ENCODE results near the gene CRYGD.
"Not testable (repeated sequence)": the region's sequence is repeated elsewhere in the genome, so short reads cannot be mapped to it uniquely, and the experiment has no call there.

The CRYGD gene

DNA sequence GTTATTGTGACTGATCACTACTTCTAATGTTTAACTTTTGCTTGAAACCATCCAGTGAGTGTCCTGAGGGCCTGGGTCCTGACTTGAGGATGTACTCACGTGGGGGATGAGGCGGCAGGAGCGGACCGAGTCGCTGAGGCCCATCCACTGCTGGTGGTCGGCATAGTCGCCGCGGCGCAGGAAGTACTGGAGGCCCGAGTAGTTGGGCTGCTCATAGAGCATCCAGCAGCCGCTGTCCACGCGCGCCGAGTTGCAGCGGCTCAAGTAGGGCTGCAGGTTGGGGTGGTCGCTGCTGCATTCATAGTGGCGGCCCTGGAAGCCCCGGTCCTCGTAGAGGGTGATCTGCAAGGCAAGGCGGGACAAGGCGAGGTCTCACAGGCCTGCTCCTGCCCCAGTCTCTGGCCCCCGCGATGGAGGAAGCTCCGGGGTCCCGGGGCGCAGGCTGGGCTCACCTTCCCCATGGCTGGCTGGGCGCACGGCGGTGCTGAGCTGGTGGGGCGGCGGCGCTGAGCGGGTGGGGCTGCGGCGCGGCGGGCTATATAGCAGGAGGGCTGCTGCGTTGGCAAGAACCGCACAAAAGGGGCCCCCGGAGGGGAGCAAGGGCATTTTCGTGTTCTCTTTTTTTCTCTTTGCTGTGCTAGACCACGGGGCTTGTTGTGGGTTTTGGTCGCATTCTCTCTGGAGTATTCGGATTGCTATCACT is at the start of gene CRYGD:
Gene CRYGD, minus strand, starts transcription at position 512 of the 703 bp plus-strand sequence. Its CDS starts 51 bp downstream, at position 461.
- not testable (repeated sequence) for H3K4me1 ChIP-seq (ENCODE audit: insufficient read depth, insufficient read length); H3K27me3 ChIP-seq (ENCODE audit: insufficient read depth, insufficient read length); H3K36me3 ChIP-seq (ENCODE audit: insufficient read depth, insufficient read length, low read length); H3K9ac ChIP-seq (ENCODE audit: insufficient read length, low read depth); DNase-seq (ENCODE audit: low read depth, low spot score); H3K4me3 ChIP-seq (ENCODE audit: insufficient read length, low read depth); H3K9me3 ChIP-seq (ENCODE audit: insufficient read depth, low read length)

DNA sequence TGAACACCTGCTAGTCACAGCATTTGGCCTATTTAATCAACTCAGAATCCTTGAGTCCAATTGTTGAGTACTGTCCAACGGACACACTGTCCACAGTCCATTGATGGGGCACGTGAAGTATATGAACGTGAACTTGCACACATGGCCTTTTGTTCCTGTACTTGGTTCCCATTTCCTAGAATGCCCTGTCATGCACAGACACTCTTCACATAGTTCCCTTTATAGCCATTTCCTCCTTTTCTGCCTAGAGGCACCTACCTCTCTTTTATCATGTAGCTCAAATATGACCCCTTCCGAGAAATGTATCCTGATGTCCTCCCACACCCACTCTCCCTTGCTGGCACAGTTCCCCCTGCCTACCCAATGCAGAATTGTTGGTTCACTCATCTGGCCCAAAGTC is 47.8 kb upstream of the CRYGD start:
- DNase-seq (ENCODE audit: low read depth, low spot score): no peak
- no peaks in the 10 kb centered on the region for H3K36me3 ChIP-seq (ENCODE audit: insufficient read depth, insufficient read length, low read length)
- TF ChIP-seq ZNF274 (IDR thresholded peaks at IDR 0.05; ENCODE audit: low read depth, low read length) (no peak), SUZ12 (IDR thresholded peaks at IDR 0.05; ENCODE audit: extremely low read depth, insufficient read depth, insufficient read length) (no peak), YY1 (IDR thresholded peaks at IDR 0.05; ENCODE audit: insufficient read depth, insufficient read length) (no peak)
- H3K4me3 ChIP-seq (ENCODE audit: insufficient read length, low read depth): no peak overlapping the region
- no peaks in the 10 kb centered on the region for H3K9me3 ChIP-seq (ENCODE audit: insufficient read depth, low read length)
- no peak overlapping the region for H3K9ac ChIP-seq (ENCODE audit: insufficient read length, low read depth)
- H3K27me3 ChIP-seq (ENCODE audit: insufficient read depth, insufficient read length): no peaks in the 10 kb centered on the region
- H3K4me1 ChIP-seq (ENCODE audit: insufficient read depth, insufficient read length): no peaks in the 10 kb centered on the region

GRCh38 chr2:208164951-208165755 is 40.8 kb upstream of the CRYGD start:
- Histone ChIP-seq H3K4me1 (ENCODE audit: insufficient read depth, insufficient read length) (no peaks in the 10 kb centered on the region), H3K9ac (ENCODE audit: insufficient read length, low read depth) (no peak overlapping the region), H3K9me3 (ENCODE audit: insufficient read depth, low read length) (no peaks in the 10 kb centered on the region), H3K4me3 (ENCODE audit: insufficient read length, low read depth) (no peak overlapping the region), H3K27me3 (ENCODE audit: insufficient read depth, insufficient read length) (no peaks in the 10 kb centered on the region), H3K36me3 (ENCODE audit: insufficient read depth, insufficient read length, low read length) (no peaks in the 10 kb centered on the region)
- no peak for DNase-seq (ENCODE audit: low read depth, low spot score)
- TF ChIP-seq SUZ12 (IDR thresholded peaks at IDR 0.05; ENCODE audit: extremely low read depth, insufficient read depth, insufficient read length): no peak
- no peak for TF ChIP-seq ZNF274 (IDR thresholded peaks at IDR 0.05; ENCODE audit: low read depth, low read length)
- TF ChIP-seq YY1 (IDR thresholded peaks at IDR 0.05; ENCODE audit: insufficient read depth, insufficient read length): no peak

DNA sequence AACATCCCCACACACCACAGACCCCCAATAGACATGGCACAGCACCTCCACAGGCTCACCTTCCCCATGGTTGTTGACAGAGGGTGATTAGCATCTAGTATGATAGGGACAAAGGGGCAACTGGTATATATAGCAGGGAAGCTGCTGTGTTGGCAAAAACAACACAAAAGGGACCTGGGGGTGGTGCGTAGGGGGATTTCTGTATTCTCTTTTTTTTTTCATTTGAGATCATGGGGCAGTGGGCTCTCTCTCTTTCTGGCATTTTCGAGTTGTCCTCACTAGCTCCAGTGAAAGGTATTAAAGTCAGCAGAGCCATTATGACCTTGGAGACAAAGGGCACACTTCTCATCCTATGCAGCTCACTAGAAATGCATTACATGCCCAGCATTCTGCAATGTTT is 39.2 kb upstream of the CRYGD start, which contains the start of gene CRYGA:
Gene CRYGA, minus strand, starts transcription at position 101 of the 400 bp plus-strand sequence. Its CDS starts 33 bp downstream, at position 68.
- Histone ChIP-seq H3K4me3 (ENCODE audit: insufficient read length, low read depth) (no peak within 1 kb of the TSS), H3K9me3 (ENCODE audit: insufficient read depth, low read length) (no peaks in the 10 kb centered on the region), H3K4me1 (ENCODE audit: insufficient read depth, insufficient read length) (no peaks in the 10 kb centered on the region), H3K36me3 (ENCODE audit: insufficient read depth, insufficient read length, low read length) (no peaks in the 10 kb centered on the region), H3K27me3 (ENCODE audit: insufficient read depth, insufficient read length) (no peaks in the 10 kb centered on the region), H3K9ac (ENCODE audit: insufficient read length, low read depth) (no peak within 1 kb of the TSS)
- DNase-seq (ENCODE audit: low read depth, low spot score): no peak
- TF ChIP-seq SUZ12 (IDR thresholded peaks at IDR 0.05; ENCODE audit: extremely low read depth, insufficient read depth, insufficient read length) (no peak), YY1 (IDR thresholded peaks at IDR 0.05; ENCODE audit: insufficient read depth, insufficient read length) (no peak), ZNF274 (IDR thresholded peaks at IDR 0.05; ENCODE audit: low read depth, low read length) (no peak)

- Histone ChIP-seq H3K4me1 (ENCODE audit: insufficient read depth, insufficient read length) (no peaks in the 10 kb centered on the region), H3K27me3 (ENCODE audit: insufficient read depth, insufficient read length) (no peaks in the 10 kb centered on the region), H3K4me3 (ENCODE audit: insufficient read length, low read depth) (no peak overlapping the region), H3K36me3 (ENCODE audit: insufficient read depth, insufficient read length, low read length) (no peaks in the 10 kb centered on the region), H3K9ac (ENCODE audit: insufficient read length, low read depth) (no peak overlapping the region), H3K9me3 (ENCODE audit: insufficient read depth, low read length) (peaks cover 6% of the 10 kb centered on the region; the same call in 1 of the 2 replicates)
- TF ChIP-seq ZNF274 (IDR thresholded peaks at IDR 0.05; ENCODE audit: low read depth, low read length) (no peak), SUZ12 (IDR thresholded peaks at IDR 0.05; ENCODE audit: extremely low read depth, insufficient read depth, insufficient read length) (no peak), YY1 (IDR thresholded peaks at IDR 0.05; ENCODE audit: insufficient read depth, insufficient read length) (no peak)
- no peak for DNase-seq (ENCODE audit: low read depth, low spot score)
These were observed 32.1 kb upstream of the CRYGD start for GRCh38 chr2:208156439-208156838.

DNA sequence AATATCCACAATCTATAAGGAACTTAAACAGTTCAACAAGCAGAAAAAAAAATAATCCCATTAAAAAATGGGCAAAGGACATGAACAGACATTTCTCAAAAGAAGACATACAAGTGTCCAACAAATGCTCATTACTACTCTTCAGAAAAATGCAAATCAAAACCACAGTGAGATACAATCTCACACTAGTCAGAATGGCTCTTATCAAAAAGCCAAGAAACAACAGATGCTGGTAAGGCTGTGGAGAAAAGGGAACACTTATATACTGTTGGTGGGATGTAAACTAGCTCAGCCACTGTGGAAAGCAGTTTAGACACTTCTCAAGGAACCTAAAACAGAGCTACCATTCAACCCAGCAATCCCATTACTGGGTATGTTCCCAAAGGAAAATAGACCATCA is 28.8 kb upstream of the CRYGD start:
- Histone ChIP-seq H3K36me3 (ENCODE audit: insufficient read depth, insufficient read length, low read length) (no peaks in the 10 kb centered on the region), H3K9me3 (ENCODE audit: insufficient read depth, low read length) (peaks cover 6% of the 10 kb centered on the region; the same call in 1 of the 2 replicates), H3K4me3 (ENCODE audit: insufficient read length, low read depth) (no peak overlapping the region), H3K27me3 (ENCODE audit: insufficient read depth, insufficient read length) (no peaks in the 10 kb centered on the region), H3K4me1 (ENCODE audit: insufficient read depth, insufficient read length) (no peaks in the 10 kb centered on the region), H3K9ac (ENCODE audit: insufficient read length, low read depth) (no peak overlapping the region)
- no peak for TF ChIP-seq SUZ12 (IDR thresholded peaks at IDR 0.05; ENCODE audit: extremely low read depth, insufficient read depth, insufficient read length)
- TF ChIP-seq YY1 (IDR thresholded peaks at IDR 0.05; ENCODE audit: insufficient read depth, insufficient read length): no peak
- TF ChIP-seq ZNF274 (IDR thresholded peaks at IDR 0.05; ENCODE audit: low read depth, low read length): no peak
- DNase-seq (ENCODE audit: low read depth, low spot score): no peak

DNA sequence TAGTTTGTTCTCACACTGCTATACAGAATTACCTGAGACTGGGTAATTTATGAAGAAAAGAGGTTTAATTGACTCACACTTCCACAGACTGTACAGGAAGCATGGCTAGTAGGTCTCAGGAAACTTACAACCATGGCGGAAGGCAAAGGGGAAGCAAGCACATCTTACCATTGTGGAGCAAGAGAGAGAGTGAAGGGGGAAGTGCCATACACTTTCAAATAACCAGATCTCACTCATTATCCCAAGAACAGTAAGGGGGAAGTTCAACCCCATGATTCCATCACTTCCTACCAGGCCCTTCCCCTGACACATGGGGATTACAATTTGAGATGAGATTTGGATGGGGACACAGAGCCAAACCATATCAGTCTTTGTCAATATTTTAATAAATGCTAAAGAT is 26.6 kb upstream of the CRYGD start:
- Histone ChIP-seq H3K4me1 (ENCODE audit: insufficient read depth, insufficient read length) (no peaks in the 10 kb centered on the region), H3K9me3 (ENCODE audit: insufficient read depth, low read length) (0 out of 2 replicates have a peak, but pooled peaks cover 6% of the 10 kb centered on the region), H3K9ac (ENCODE audit: insufficient read length, low read depth) (no peak overlapping the region), H3K36me3 (ENCODE audit: insufficient read depth, insufficient read length, low read length) (no peaks in the 10 kb centered on the region), H3K27me3 (ENCODE audit: insufficient read depth, insufficient read length) (no peaks in the 10 kb centered on the region), H3K4me3 (ENCODE audit: insufficient read length, low read depth) (no peak overlapping the region)
- TF ChIP-seq SUZ12 (IDR thresholded peaks at IDR 0.05; ENCODE audit: extremely low read depth, insufficient read depth, insufficient read length) (no peak), ZNF274 (IDR thresholded peaks at IDR 0.05; ENCODE audit: low read depth, low read length) (no peak), YY1 (IDR thresholded peaks at IDR 0.05; ENCODE audit: insufficient read depth, insufficient read length) (no peak)
- no peak for DNase-seq (ENCODE audit: low read depth, low spot score)
